OCI-M2 (cell line): ENCODE results near the gene TBCD.

Source experiments
- DNase-seq: peaks from one replicate; lab custom pipeline; 2025; ENCODE audit not compliant: unreplicated experiment; lab: John Stamatoyannopoulos, UW

The TBCD gene

DNA sequence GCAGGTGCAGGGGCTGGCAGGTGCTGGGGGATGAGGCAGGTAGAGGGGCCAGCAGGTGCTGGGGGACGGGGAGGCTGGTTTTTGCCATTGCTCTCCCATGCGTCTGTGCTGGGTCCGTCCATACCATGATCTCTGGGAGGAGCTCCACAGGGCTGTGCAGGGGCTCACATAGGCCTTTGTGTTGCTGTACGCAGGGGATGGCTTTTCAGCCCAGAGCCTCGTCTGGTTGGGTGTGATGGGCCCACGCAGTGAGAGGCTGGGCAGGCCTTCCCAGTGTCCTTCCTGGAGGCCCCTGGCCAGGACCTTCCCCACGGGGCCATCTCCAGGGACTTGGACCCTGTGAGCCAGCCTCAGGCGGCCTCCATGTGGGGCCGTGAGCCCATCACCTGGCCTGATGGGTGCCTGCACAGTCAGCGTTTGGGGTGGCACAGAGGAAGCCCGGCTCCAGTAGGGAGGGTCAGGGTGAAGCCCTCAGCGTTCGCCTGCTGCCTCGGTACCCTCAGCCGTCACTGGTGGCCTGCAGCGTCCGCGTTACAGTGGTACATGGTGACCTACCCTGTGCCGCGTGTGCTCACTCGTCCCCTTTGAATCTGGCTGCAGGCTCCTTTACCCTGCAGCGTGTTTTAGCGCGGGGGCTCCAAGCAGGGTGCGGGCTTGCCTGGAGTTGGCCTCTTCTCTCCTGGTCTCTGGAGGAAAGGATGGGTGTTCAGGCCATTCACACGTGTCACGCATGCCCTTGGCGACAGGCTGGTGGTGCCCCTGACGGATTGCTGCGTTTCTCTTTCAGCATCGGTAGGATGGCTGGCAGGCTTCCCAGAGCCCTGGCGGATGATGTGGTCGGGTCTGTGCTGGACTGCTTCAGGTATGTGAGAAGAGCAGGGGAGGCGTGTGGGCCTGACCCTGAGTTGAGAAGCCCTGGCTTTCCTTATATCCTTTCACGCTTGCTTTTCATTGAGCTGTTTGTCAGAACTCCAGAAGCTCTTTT is 57.3 kb downstream of the TBCD start:
- DNase-seq = no peak

DNA sequence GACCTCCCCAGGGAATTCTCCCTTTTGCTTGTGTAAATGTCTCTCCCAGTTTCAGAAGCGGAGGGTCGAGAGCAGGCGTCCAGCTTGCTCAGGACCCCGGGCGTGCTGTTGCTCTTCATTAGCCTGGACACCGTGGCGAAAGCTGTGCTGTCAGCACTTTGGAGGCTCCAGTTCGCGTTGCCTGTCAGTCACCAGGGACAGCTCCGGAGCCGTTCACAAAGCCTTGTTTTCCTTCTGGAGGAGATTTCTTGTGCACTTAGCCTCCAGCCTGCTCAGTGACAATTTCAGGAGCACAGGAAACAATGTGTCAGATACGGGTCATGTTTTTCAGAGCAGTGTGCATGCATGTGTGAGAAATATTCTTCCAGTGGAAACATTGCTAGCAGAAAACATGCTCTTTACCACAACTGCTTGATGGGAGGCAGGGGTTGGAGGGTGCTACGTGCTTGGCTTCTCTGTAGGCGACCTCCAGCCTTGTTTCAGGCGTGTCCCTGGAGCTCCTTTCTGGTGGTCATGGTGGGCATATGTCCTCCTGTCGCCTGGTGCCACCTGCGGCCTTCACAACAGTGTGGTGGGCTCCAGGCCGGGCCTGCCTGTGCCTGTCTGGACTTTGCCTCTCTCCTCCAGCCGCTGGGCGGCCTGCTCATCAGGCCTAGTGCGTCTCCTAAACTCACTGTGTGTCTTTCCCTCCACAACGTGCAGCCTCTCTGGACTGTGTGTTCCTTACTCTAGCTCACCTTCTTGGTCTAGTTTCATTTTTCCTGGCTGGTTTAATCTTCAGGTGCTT is 59.0 kb downstream of the TBCD start:
- DNase-seq = no peak

DNA sequence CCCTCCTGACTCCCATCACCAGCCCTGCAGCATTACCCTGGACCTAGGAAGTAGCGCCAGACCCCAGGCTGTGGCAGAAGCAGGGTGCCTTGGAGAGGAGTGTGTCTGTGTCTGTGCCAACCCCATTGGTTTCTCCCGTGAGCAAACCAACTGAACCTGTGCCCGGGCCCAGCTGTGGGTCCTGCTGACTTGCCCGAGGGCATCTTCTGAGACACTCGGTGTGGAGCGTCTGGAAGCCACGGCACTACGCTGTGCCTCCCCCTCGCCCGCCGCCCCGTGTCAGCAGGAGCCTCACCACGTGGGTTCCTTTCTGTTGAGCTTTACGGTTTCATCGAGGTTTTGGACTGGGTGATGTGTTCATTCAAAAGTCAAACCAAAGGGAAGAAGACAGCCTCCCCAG is 60.2 kb downstream of the TBCD start:
- no peak for DNase-seq

DNA sequence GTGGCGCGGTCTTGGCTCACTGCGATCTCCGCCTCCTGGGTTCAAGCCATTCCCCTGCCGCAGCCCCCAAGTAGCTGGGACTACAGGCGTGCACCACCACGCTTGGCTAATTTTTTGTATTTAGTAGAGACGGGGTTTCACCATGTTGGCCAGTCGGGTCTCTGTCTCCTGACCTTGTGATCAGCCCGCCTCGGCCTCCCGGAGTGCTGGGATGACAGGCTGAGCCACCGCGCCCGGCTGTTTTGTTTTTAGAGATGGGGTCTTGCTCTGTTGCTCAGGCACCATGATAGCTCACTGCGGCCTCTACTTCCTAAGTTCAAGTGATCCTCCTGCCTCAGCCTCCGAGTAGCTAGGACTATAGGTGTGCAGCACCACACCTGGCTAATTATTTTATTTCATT is 60.7 kb downstream of the TBCD start:
- DNase-seq = no peak

DNA sequence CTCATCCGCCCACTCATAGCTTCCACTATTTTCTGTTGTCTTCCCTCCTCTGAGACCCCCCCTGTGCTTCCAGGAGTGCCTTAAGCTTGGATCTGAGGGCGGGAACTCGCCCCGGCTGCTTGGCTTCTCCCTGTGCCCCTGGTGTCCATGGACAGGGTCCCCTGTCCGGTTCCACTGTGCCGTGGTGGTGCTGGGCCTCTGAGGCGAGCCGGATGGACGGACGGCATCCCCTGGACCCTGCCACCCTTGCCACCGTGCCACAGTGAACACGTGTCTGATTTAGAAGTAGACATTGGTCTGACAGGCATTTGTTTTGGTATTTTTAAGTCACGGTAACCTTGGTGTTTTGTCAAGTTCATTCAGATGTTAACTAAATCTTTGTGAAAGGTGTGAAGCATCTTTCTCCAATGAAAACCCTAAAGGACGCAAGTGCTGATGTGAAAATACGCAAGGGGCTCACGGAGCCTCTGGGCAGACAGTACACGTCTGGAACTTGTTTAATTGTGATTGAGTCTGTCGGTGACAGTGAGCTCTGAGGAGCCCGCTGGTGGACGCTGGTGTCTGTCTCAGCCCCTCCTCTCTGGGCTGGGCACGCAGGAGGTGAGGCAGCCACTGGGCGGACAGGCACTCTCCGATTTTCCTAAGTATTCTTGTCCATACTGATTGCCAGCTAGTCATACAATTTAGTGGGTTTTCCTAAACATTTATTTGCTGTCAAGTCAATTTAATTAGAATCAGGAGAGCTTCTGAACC is 61.6 kb downstream of the TBCD start:
- no peak for DNase-seq

DNA sequence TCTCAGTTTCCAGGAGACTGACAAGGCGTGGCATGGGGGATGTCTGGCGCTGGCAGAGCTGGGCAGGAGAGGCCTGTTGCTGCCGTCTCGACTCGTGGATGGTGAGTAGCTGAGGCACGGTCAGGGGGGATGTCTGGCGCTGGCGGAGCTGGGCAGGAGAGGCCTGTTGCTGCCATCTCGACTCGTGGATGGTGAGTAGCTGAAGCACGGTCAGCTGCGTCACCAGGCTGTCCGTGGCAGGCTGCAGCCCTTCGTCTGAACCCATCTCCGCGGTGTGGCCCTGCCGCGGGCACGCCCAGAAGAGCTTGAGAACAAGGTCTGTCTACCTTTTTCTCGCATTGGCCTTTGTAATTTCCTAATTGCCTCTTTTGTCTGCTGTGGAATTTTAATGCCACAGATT is 63.0 kb downstream of the TBCD start:
- no peak for DNase-seq

DNA sequence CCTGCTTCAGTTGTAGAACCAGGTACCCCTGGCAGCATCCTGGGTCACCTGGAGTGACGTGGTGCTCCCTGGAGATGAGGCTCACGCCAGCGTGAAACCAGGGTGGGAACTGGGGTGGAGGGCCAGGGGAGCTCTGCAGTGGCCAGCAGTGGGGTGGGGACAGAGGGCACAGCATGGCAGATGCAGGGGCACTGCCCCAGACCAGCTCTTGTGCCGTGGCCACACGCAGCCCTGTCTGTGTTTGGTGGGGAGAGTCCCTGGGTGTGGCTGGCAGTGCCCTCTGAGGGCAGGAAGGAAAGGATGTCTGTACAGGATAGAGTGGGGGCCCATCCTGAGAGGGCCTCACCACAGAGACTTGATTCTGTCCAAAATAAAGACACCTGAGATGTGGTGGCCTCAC is 63.5 kb downstream of the TBCD start:
- DNase-seq = no peak

DNA sequence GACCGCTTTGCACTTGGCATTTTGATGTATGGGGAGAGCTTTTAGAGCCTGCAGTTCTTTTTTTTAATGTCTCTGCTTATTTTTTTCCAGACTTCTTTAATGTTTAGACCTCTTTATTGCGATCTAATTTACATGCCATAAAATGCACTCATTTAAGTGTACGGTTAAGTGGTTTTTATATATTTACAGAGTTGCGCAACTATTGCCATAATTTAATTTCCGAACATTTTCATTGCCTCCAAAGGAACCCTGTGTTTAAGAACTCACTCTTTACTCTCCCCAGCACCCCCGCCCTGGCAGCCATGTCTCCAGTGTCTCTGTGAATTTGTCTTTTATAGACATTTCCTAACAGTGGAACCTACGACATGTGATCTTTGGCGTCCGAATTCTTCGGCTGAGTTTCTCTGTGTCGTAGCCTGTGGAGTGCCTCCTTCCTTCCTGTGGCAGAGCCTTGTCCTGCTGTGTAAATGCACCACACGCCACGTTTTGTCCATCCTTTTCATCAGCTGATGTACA is 64.0 kb downstream of the TBCD start:
- no peak for DNase-seq

DNA sequence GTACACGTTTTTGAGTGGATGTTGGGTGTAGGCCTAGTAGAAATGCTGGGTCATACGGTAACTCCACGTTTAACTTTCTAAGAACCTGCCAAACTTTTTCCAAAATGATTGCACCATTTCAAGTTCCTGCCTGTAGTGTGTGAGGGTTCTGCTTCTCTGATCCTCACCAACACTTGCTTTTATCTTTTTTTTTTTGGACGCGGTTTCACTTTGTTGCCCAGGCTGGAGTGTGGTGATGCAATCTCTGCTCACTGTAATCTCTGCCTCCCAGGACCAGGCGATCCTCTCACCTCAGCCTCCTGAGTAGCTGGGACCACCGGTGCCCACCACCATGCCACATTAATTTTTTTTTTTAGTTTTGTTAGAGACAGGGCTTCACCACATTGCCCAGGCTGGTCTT is 64.5 kb downstream of the TBCD start:
- no peak for DNase-seq

DNA sequence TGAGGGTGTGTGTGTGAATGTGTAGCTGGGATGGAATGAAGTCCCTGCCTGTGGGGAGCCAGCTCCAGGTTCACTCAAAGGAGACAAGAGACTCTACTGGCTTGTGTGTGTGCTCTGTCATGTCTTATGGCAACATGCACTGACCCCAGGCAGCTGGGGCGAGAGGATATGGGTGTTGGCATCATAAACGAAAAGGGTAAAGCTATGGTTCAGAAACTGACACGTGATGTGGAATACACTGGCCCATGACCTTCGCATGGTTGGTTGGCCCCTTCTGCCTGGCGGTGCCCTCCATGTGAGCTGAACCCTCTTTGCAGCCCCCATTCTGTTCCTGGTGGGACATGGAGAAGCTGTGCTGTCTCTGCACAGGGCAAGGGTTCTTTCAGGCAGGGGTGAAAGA is 66.1 kb downstream of the TBCD start:
- DNase-seq = no peak

DNA sequence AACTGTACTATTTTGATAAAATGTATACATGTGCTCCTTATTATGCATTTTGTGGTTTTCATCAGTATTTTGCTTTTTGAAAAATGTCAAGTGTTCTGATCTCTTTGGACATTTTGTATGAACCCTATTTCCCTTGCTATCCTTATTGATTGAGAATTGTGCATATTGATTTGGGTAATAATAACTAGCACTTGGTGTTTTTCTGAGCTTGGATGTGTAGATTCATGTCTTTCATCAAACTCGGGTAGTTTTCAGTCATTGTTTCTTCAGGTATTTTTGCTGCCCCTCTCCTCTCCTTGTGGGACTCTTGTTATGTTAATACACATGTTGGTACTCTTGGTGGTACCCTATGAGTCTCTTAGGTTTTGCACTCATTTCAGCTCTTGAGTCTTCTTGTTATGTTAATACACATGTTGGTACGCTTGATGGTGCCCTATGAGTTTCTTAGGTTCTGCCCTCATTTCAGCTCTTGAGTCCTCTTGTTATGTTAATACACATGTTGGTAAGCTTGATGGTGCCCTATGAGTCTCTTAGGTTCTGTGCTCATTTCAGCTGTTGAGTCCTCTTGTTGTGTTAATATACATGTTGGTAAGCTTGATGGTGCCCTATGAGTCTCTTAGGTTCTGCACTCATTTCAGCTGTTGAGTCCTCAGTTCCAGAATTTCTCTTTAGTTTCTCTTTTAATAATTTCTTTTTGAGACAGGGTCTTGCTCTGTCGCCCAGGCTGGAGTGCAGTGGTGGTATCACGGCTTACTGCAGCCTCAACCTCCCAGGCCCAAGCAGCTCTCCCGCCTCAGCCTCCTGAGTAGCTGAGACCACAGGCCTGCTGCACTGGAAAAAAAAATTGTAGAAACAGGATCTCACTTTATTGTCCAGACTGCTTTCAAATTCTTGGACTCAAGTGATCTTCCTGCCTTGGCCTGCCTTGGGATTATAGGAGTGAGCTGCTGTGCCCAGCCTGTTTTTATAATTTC is 68.7 kb downstream of the TBCD start:
- no peak for DNase-seq

DNA sequence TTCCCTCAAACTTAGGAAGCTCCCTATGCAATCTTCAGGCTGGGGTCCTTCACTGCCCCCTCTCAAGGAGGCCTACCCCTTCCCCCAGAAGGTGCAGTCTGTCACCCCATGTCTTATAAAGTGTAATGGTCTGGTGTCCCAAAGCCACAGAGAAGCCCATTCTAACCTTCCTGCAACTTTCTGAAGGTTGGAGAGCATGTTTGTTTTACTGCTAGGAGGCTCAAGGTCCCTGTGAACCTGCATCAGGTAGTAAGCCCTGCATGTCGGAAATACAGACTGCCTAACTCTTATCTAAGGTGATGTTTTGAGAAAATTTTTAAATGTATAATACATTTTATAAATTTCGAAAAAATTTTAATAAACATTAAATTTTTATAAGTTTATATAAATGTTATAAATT is 69.7 kb downstream of the TBCD start:
- DNase-seq = no peak

DNA sequence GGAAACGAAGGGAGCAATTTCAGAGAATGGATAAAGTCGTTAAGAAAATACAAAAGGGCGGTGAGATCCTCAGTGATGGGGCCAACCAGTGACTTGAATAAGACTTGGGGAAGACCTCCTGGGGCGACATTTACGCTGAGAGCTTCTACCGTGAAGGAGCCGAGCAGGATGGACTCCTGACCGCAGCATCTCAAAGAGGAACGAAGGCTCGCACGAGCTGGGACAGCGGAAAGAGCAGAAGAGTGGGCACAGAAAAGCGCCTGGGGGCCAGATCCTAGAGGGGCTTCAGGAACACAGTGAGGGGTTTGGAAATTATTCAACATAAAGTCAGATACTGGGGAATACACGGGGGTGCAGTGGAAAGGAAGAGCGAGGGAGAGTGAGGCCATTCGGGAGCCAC is 70.4 kb downstream of the TBCD start:
- DNase-seq = no peak

DNA sequence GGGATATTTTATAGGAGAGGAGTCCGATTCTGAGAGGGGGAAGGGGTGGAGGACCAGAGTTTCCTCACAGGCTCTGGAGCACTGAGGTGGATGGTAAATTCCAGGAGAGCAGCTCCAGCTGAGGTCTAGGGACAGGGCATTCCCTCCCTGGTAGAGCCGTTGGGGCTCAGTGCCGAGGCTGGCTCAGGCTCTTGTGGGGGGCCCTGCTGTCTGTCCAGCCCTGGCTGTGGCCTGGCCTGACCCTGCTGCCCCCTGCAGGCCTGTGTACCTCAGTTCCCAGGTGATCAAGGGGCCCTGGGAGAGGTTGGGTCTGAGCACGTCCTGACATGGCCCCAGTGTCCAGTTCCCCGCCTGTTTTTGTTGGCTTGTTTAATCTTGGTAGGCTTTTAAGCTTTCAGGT is 71.1 kb downstream of the TBCD start:
- DNase-seq = no peak

DNA sequence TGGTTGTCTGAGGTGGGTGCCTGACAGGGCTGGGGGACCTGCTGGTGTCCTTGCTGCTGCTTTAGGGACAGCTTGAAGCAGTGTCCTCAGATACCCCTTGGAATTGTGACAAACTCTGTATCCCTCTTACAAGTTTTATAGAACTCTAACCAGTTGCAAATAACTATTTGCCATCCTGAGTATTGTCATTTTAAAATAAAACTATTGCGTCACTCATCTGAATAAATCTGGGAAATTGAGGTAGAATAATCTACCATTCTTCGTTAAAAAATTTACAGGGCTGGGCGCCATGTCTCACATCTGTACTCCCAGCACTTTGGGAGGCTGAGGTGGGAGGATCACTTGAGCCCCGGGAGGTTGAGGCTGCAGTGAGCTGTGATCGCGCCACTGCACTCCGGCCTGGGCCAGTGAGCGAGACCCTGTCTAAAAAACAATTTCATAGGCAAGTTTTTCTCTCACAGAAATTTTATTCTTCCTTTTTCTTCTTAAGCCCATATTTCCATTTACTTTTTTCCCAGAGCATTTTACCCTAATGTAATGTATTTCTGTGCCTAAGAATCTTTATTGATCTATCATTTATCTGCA is 73.8 kb downstream of the TBCD start:
- DNase-seq = no peak

DNA sequence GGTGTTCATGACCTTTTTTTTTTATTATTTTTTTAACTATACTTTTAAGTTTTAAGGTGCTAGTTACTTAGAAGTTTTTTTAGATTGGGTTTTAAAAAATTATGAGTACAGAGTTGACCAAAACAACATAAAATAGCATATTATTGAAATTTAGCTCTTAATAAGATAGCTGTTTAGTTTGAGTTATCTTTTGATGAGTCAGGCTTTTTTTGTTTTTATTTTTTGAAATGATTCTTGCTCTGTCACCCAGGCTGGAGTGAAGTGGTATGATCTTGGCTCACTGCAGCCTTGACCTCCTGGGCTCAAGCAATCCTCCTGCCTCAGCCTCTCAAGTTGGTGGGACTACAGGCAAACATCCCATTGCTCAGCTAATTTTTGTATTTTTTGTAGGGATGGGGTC is 74.3 kb downstream of the TBCD start:
- DNase-seq = no peak

DNA sequence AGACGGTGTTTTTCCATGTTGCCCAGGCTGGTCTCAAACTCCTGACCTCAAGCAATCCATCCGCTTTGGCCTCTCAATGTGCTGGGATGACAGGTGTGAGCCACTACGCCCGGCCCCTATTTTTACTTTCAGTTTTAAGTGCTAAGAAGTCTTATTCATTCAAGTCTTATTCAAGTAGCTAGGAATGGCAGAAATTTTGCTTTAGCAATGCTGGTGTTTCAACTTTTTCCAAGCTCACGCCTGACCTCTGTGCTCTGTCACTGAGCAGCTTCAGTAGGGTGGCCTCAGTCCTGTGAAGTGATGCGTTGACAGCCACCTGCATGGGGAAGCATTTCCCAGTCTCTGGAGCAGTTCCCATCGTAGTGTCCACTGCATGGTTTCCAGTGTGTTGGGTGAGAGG is 75.1 kb downstream of the TBCD start:
- no peak for DNase-seq

DNA sequence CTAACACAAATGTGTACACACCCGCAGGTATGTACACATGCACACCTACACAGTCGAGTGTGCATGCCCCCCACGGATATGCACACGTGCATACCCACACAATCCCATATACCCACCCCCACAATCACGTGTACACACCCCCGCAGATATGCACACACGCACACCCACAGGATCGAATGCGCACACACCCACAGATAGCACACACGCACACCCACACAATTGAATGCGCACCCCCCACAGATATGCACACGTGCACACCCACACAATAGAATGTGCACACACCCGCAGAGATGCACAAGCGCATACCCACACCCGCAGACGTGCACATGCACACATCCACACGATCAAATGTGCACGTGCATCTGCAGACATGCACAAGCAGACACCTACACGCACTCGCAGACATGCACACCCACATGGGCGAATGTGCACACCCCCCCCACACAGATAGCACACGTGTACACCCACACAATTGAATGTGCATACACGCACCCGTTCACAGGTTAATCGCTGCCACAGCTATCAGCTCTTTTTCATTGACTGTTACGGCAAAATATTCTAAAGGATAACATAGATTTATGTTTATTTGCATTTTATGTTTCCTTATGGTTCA is 77.1 kb downstream of the TBCD start:
- no peak for DNase-seq

DNA sequence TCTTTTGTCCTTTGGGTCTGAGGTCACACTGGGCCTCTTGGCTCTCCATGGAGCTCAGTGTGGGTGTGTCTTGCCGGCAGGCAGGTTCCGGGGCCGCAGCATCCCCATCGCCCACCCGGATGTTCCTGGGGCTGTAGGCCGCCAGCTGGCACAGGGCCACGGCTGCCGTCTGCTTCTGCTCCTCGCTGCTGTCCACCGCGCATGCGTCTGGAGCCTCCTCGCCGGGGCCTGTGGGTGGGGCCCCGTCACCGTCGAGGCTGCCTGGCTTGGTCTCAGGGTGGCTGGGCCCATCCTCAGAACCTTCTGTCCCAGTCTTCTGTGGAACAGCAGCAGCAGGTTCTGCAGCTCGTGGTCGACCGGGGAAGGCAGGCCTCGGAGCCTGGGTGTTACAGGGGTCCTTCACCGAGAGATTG is 78.4 kb downstream of the TBCD start:
- no peak for DNase-seq
